GM21619 (cell line): Measurements from ENCODE around the gene CLDN4.
"Not testable (repeated sequence)": the region's sequence is repeated elsewhere in the genome, so short reads cannot be mapped to it uniquely, and the experiment has no call there.

Experiments used
- ATAC-seq: cut with Tn5 transposase; IDR thresholded peaks from one replicate; pipeline ENCODE4 v1.9.1; 2021; ENCODE audit not compliant: unreplicated experiment

CLDN4 gene, protein sequence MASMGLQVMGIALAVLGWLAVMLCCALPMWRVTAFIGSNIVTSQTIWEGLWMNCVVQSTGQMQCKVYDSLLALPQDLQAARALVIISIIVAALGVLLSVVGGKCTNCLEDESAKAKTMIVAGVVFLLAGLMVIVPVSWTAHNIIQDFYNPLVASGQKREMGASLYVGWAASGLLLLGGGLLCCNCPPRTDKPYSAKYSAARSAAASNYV

DNA sequence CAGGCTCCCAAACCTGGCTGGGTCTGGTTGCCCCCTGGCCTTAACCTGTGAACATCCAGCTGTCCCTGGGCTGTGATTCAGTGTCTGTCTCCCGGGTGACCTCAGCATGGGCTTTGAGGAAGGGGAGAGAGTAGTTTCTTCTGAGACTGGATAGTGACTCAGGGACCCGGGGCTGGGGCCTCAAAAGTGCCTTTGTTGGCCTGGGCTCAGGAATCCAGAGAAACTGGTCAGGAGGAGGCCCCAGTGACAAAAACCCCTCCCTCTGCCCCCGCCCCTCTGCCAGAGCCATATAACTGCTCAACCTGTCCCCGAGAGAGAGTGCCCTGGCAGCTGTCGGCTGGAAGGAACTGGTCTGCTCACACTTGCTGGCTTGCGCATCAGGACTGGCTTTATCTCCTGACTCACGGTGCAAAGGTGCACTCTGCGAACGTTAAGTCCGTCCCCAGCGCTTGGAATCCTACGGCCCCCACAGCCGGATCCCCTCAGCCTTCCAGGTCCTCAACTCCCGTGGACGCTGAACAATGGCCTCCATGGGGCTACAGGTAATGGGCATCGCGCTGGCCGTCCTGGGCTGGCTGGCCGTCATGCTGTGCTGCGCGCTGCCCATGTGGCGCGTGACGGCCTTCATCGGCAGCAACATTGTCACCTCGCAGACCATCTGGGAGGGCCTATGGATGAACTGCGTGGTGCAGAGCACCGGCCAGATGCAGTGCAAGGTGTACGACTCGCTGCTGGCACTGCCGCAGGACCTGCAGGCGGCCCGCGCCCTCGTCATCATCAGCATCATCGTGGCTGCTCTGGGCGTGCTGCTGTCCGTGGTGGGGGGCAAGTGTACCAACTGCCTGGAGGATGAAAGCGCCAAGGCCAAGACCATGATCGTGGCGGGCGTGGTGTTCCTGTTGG, at the start of gene CLDN4:
CLDN4 (plus strand) TSS at position 316 of the 903 bp plus-strand sequence; CDS start at position 522, 206 bp downstream.
- no peak for ATAC-seq

DNA sequence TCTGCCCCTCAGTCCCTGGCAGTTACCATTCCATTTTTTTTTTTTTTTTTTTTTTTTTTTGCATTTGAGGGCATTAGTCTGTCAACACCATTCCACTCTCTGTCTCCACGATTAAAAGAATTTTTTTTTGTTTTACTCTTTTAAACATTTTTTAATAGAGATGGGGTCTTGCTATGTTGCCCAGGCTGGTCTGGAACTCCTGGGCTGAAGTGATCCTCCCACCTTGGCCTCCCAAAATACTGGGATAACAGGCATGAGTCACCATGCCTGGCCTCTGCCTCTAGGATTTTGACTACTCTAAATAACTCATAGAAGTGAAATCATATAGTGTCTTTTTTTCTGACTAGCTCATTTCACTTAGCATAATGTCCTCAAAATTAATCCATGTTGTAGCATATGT, 44.2 kb upstream of the CLDN4 start:
- ATAC-seq: no peak

DNA sequence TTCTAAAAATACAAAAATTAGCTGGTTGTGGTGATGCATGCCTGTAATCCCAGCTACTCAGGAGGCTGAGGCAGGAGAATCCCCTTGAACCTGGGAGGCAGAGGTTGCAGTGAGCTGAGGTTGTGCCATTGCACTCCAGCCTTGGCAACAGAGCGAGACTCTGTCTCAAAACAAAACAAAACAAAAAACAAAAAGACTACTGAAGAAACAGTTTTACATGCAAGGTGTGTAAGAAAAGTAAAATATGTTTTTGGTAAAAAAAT, 43.1 kb upstream of the CLDN4 start:
- not testable (repeated sequence) for ATAC-seq

DNA sequence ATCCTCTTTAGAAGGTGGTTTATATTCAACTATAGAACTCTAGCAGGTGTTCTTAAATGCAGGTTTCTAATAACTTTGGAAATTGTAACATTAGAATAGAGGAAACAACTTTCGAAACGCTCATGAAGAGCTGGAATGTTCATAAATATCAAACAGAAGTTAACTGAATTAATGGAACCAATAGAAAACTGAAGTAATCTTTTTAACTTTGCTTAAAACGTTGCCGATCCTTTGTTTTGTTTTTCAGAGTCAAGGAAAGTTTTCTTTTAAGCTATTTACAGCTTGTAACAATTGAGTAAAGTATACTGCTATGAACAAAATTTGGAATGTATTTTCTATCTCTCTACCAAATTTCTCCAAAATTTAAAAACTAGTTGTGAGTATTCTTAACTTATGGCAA, 41.7 kb upstream of the CLDN4 start:
- ATAC-seq: no peak

DNA sequence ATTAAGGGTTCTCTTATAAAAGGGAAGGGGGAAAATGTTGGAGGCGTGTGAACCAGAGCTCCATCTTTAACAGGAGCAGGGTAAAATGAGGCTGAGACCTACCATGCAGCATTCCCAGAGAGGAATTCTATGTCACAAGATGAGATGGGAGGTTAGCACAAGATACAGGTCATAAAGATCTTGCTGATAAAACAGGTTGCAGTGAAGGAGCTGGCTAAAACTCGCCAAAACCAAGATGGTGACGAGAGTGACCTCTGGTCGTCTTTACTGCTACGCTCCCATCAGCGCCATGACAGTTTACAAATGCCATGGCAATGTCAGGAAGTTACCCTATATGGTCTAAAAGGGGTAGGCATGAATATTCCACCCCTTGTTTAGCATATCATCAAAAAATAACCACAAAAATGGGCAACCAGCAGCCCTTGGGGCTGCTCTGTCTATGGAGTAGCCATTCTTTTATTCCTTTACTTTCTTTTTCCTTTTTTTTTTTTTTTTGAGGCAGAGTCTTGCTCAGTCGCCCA, 39.6 kb upstream of the CLDN4 start:
- not testable (repeated sequence) for ATAC-seq

DNA sequence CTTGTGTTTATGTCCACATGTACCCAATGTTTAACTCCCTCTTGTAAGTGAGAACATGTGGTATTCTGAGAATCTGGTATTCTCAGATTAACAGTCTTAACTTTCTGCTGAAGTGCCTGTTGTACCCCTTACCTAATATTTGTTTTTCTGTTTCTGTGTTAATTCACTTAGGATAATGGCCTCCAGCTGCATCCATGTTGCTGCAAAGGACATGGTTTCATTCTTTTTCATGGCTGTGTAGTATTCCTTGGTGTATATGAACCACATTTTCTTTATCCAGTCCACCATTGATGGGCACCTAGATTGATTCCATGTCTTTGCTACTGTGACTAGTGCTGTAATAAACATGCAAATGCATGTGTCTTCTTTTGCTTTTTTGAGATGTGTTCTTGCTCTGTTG, 35.6 kb upstream of the CLDN4 start:
- not testable (repeated sequence) for ATAC-seq

DNA sequence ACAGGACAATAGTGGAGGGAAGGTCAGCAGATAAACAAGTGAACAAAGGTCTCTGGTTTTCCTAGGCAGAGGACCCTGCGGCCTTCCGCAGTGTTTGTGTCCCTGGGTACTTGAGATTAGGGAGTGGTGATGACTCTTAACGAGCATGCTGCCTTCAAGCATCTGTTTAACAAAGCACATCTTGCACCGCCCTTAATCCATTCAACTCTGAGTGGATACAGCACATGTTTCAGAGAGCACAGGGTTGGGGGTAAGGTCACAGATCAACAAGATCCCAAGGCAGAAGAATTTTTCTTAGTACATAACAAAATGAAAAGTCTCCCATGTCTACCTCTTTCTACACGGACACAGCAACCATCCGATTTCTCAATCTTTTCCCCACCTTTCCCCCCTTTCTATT, 34.1 kb upstream of the CLDN4 start:
- ATAC-seq: not testable (repeated sequence)

DNA sequence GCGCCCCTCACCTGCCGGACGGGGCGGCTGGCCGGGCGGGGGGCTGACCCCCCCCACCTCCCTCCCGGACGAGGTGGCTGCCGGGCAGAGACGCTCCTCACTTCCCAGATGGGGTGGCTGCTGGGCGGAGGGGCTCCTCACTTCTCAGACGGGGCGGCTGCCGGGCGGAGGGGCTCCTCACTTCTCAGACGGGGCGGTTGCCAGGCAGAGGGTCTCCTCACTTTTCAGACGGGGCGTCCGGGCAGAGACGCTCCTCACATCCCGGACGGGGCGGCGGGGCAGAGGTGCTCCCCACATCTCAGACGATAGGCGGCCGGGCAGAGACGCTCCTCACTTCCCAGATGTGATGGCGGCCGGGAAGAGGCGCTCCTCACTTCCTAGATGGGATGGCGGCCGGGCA, 33.6 kb upstream of the CLDN4 start:
- not testable (repeated sequence) for ATAC-seq

DNA sequence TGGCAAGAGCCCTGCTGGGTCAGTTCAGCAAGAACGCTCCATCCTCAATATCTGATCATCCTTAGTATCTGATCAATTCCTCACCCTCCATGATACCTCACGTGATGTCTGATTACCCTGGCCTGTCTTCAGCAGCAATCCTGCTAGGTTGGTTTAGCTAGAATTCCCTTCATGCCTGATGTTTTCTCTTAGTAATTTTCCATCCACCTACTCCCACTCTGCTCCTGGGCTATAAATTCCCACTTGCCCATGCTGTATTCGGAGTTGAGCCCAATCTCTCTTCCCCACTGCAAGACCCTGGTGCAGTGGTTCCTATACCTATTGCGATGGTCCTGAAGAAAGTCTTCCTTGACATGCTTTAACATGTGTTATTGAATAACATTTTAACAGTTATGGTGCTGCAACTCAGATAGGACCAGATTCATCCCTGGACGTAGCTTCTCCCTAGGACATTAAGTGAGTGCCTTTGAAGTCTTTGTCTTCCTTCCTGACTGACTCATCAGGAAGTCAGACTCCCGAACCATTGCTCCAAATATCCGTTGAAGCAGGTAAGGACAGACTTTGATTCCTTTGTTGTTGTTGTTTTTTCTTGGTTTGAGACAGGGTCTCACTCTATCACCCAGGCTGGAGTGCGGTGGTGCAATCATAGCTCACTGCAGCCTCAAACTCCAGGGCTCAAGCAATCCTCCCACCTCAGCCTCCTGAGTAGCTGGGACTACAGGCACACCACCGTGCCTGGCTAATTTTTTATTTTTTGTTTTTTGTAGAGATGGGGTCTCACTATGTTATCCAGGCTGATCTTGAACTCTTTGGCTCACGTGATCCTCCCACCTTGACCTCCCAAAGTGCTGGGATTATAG, 31.3 kb upstream of the CLDN4 start:
- no peak for ATAC-seq

DNA sequence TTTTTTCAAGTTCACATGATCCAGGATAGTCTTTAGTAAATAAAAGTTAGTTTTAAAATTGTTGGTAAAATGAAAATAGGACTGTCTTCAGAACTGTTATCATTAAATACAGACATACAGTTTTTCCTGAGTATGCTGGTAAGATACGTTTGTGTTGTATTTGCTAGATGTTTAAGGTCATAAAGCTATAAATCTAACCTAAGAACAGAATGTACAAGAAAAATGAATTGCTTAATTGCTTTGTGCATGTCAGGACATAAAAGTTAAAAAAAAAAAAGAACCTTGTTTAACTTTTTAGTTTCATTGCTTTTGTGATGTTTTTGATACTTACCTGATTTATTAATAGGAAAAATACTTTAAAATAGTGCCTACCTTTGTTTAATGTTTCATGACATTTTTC, 29.2 kb upstream of the CLDN4 start:
- no peak for ATAC-seq

DNA sequence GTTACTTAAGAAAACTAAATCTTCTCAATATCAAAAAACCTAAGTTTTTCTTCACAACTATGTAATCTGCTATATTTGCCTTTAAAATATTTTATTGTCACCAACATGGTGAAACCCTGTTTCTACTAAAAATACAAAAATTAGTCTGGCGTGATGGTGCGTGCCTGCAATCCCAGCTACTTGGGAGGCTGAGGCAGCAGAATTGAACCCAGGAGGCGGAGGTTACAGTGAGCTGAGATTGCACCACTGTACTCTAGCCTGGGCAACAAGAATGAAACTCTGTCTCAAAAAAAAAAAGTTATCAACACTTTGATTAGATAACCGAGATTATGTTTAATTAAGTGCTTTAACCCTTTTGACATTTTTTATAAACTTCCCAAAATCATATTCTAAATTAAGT, 28.3 kb upstream of the CLDN4 start:
- ATAC-seq: no peak

DNA sequence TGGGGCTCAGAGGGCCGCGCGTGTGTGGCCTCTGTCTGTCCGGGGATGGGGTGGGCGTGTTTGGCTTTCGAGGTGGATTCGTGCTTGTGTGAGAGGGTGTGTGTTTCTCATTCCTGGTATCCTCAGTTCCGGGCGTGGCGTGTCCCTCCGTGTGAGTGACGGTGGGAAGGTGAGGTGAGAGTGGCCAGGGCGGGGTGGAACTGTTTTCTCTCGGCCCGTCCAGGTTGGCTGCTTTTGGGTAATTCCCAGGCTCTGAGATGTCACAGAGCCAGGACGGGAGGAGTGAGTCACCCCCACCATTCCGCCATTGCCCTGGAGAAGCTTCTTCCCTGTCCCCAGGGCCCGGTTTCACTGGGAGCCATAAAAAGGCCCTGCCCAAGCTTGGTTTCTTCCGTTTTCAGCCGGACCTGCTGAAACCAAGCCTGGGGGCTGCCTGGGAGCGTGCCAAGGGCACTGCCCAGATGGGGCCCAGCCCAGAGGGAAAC, 21.3 kb upstream of the CLDN4 start:
- no peak for ATAC-seq

DNA sequence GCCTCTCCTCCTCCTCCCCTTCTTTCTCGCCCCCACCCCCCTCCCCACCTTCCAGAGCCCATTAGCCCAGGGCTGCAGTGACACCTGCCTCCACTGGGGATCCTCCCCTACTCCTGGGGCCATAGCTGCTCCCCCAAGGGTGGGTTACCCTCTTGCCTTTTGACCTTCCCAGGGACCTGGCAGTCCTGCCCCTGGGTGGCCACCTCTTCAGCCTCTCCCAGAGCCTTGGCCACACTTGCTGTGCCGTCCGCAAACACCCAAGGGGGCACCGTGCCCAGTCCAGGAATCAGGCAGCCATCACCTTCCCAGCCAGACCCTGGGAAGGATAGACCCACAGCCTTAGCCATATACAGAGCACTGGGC, 19.8 kb upstream of the CLDN4 start:
- no peak for ATAC-seq

DNA sequence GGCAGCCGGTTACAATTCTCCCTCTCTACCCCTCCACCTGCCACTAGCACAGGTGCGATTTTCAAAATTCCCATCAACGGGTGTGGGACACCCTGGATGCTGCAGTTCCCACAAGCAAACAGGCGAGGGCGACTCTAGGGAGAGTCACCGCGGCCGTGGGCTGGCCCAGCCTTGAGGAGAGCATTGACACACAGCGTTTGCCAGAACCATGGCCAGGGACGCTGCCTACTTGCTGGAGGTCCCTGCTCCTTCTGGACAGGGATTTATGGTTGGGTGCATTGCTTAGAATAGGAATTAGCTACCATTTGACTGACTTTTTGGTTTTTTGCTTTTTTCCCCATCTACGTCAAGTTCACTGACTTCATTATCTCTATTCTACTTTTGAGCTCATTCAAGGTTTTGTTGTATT, 19.0 kb upstream of the CLDN4 start:
- no peak for ATAC-seq

DNA sequence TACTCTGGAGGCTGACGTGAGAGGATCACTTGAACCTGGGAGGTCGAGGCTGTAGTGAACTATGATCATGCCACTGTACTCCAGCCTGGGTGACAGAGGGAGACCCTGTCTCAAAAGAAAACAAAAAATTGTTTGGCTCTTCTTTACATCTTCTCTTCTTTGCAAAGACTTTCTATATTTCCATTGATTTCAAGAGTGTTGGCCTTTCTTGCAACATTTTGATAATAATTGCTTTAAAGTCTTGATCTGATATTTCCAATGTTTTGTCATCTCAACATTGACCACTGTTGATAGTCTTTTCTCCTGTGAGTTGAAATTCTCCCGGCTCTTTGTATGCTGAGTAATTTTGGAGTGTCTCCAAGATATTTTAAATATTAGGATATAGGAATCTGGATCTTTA, 17.8 kb upstream of the CLDN4 start:
- no peak for ATAC-seq

DNA sequence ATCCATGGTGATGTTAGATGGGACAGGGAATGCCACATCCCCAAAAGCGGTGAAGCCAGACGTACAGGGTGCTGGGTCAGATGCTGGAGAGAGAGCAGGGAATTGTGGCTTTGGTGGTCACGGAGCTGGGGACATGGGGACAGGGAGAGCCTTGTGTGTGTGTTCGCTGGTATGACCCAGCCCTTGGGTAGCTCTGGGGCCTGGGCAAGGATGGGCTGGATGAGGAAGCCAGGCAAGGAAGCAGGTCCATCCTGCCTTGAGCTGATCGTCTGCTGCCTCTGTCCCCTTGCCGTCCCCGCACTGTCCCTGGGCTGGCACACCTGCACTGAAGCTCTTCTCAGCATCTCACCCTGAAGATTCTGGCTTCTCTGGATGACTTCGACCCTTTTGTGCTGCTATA, 15.4 kb upstream of the CLDN4 start:
- ATAC-seq: no peak

DNA sequence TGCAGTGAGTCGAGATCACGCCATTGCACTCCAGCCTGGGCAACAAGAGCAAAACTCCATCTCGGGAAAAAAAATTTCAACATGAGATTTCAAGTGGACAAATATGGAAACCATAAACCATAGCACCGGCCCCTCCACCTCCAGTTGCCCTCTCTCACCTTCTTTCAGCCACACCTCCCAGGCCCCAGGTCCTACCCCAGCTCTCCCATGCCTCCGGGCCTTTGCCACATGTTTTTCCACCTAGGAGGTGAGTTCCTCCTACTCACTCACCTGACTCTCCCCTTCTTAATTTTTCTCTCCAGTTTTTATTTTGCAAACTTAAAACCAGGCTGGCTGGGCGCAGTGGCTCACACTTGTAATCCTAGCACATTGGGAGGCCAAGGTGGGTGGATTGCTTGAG, 13.7 kb upstream of the CLDN4 start:
- ATAC-seq: no peak

DNA sequence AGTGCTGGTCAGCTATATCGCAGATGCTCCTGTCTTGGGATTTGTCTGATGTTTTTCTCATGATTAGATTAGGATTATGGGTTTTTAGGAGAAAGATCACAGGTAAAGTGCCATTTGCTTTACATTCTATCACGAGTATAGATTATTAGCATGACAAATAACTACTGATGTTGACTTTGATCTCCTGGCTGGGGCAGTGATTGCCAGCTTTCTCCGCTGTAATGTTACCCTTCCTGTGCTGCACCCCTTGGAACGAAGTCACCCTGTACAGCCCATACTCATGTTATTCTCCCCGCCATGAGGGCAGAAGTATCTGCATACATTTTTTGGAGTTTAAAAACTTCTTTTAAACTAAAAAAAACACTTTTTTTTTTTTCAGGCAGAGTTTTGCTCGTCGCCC, 10.8 kb upstream of the CLDN4 start:
- ATAC-seq: no peak

DNA sequence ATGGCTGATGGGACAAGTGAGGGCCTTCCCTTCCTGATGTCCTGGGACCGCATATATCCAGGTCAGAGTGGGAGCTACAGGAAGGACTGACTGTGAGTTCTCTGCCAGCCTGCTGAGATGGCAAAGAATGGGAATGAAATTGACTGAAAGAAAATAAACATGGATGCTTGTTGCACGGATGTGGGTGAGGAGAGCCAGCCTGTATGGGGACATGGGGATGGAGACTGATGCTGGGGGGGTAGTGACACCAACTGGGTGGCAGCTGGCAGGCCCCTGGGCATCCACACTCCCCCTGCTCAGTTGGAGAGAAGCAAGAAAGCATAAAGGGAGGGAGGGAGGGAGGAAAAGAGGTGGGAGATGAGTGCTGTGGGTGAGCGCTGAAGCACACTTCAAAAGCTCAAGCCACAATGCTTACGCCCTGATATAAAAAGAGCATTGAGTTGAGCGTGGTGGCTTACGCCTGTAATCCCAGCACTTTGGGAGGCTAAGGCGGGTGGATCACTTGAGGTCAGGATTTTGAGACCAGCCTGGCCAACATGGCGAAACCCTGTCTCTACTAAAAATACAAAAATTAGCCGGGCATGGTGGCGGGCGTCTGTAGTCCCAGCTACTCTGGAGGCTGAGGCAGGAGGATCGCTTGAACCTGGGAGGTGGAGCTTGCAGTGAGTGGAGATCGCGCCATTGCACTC, 9.1 kb upstream of the CLDN4 start:
- not testable (repeated sequence) for ATAC-seq

DNA sequence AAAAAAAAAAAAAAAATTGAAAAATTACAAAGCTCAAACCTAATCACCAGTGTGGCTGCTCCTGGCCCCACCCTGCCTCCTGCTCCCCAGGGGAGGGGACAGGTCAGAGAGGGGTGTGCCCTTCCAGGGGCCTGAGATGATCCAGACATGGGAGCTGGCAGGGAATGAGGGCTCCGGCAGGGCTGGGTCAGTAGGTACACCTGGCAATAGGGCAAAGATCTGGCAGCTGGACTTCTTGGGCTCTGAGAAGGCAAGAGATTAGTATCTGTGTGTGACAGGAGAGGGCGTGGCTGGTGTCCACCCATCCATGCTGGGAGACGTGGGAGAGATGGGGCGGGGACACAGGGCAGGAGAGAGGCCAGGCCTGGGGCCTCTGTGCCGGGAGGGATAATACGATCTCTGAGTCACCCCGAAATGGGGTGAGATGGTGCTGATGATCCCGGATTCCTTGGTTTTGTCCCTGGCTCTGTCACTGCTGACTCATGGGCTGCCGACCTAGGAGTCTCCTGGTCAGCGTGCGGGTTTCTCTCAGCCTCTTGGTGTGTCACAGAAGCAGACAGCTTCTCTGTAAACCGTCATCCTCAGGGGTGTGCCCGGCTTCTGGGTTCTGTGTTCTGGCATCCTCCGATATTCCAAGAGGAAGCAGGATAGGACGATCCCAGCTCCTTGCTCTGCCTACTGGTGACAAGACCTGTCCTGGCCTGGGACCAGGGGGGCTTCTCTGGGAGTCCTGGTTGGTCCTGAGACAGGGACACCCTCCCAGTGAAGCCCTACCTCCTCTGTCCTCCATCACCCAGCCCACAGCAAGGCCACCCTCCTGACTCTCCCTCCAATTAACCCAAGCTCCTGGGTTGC, 8.2 kb upstream of the CLDN4 start:
- ATAC-seq: no peak
